ENCODE measurements around the gene CYB561.

The CYB561 gene

DNA sequence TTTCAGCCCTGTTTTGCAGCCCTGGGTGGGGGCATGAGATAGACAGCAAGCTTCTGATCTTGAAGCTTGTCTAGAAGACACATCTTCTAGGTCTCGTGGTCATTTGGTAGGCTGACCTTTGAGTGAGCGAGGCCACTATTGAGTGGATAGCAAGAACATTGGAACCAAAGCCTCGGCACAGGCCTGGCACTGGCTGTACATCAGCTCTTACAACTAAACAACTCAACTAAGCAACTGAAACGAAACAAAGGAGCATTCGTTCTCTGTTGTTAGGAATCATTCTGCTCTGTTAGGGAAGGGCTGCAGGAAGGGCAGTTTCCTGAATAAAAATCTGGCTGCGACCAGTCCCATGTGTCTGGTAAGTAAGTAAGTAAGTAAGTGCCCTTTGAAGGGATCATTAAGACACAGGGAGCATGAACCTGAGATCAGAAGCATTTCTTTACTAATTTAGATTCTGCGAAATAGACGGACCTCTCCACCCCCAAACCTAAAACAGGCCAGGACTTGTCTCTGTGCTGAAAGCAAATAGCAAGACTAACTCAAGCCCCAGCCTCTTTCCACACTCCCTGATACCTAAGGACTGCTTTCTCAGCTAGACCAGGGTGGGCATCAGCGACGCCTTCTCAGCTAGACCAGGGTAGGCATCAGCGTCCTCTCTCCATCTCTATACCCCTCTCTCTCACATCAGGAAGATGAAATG, 22.7 kb downstream of the CYB561 start:
- no peak overlapping the region for H3K4me3 ChIP-seq (ENCODE audit: low read length)
- H2AFZ ChIP-seq (ENCODE audit: low read depth, low read length): no peak overlapping the region
- H3K27me3 ChIP-seq (ENCODE audit: low read depth, low read length): no peaks in the 10 kb centered on the region; the same call in none of the 2 replicates
- no peaks in the 10 kb centered on the region for H3K79me2 ChIP-seq (ENCODE audit: low read length)
- H4K20me1 ChIP-seq (ENCODE audit: insufficient read depth, low read length): no peaks in the 10 kb centered on the region
- H3K27ac ChIP-seq (ENCODE audit: low read length): no peak overlapping the region
- no peaks in the 10 kb centered on the region for H3K9me3 ChIP-seq (ENCODE audit: insufficient read depth, low read length)
- H3K4me2 ChIP-seq (ENCODE audit: low read length): no peak overlapping the region
- H3K4me1 ChIP-seq (ENCODE audit: low read length): peaks cover 8% of the 10 kb centered on the region
- no peak overlapping the region for H3K9ac ChIP-seq (ENCODE audit: low read length)
- H3K36me3 ChIP-seq (replicated peaks; ENCODE audit: low read depth, low read length): no peaks in the 10 kb centered on the region
- TF ChIP-seq EZH2phosphoT487 (IDR thresholded peaks at IDR 0.05; ENCODE audit: low read depth): no peak
- TF ChIP-seq, protein P1, sequence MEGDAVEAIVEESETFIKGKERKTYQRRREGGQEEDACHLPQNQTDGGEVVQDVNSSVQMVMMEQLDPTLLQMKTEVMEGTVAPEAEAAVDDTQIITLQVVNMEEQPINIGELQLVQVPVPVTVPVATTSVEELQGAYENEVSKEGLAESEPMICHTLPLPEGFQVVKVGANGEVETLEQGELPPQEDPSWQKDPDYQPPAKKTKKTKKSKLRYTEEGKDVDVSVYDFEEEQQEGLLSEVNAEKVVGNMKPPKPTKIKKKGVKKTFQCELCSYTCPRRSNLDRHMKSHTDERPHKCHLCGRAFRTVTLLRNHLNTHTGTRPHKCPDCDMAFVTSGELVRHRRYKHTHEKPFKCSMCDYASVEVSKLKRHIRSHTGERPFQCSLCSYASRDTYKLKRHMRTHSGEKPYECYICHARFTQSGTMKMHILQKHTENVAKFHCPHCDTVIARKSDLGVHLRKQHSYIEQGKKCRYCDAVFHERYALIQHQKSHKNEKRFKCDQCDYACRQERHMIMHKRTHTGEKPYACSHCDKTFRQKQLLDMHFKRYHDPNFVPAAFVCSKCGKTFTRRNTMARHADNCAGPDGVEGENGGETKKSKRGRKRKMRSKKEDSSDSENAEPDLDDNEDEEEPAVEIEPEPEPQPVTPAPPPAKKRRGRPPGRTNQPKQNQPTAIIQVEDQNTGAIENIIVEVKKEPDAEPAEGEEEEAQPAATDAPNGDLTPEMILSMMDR (IDR thresholded peaks at IDR 0.05; ENCODE audit: low read depth, low read length): no peak

DNA sequence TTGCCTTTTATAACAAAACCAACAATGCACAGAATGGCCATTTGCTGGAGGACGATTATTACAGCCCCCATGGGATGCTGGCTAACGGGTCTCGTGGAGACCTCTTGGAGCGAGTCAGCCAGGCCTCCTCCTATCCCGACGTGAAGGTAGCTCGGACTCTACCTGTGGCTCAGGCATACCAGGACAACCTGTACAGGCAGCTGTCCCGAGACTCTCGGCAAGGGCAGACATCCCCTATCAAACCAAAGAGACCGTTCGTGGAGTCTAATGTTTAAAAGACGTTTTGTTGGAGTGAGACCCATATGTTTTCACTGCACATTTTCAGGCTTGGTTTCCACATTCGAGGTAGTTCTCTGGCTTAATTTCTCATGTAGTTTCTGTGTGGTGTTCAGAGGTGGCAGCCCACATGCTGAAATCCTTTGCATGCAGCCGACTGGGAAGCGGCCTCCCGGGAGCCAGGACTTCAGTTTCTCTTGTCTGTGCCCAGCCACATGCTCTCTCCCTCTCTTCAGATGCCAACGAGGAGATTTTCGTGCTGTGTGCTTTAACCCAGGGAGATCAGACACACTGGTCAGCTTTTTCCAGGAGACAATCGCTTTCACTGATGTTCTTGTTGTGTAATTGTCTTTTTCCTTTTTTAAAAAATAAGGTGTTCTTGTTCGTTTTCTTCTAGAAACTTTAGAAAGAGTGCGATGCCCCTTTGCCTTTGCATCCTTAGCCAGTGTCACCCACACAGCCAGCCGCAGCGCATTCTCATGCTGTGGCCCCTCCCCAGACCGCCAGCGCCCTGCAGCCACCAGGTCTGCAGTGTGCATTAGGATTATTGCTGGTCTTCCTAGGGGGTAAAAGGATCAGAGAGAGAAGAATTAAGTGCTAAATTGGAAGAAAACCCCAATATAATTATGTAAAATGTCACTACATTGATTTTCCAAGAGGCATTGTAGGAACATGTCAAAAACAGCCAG, 24.1 kb downstream of the CYB561 start:
- TF ChIP-seq, protein P1 (IDR thresholded peaks at IDR 0.05; ENCODE audit: low read depth, low read length): no peak
- no peak for TF ChIP-seq EZH2phosphoT487 (IDR thresholded peaks at IDR 0.05; ENCODE audit: low read depth)
- H3K27ac ChIP-seq (ENCODE audit: low read length): no peak overlapping the region
- no peak overlapping the region for H3K4me3 ChIP-seq (ENCODE audit: low read length)
- no peak overlapping the region for H3K9ac ChIP-seq (ENCODE audit: low read length)
- no peak overlapping the region for H3K4me2 ChIP-seq (ENCODE audit: low read length)
- no peaks in the 10 kb centered on the region; the same call in none of the 2 replicates for H3K27me3 ChIP-seq (ENCODE audit: low read depth, low read length)
- no peaks in the 10 kb centered on the region for H3K79me2 ChIP-seq (ENCODE audit: low read length)
- H3K36me3 ChIP-seq (replicated peaks; ENCODE audit: low read depth, low read length): no peaks in the 10 kb centered on the region
- peaks cover 5% of the 10 kb centered on the region for H3K4me1 ChIP-seq (ENCODE audit: low read length)
- no peak overlapping the region for H2AFZ ChIP-seq (ENCODE audit: low read depth, low read length)
- H3K9me3 ChIP-seq (ENCODE audit: insufficient read depth, low read length): no peaks in the 10 kb centered on the region
- H4K20me1 ChIP-seq (ENCODE audit: insufficient read depth, low read length): no peaks in the 10 kb centered on the region

DNA sequence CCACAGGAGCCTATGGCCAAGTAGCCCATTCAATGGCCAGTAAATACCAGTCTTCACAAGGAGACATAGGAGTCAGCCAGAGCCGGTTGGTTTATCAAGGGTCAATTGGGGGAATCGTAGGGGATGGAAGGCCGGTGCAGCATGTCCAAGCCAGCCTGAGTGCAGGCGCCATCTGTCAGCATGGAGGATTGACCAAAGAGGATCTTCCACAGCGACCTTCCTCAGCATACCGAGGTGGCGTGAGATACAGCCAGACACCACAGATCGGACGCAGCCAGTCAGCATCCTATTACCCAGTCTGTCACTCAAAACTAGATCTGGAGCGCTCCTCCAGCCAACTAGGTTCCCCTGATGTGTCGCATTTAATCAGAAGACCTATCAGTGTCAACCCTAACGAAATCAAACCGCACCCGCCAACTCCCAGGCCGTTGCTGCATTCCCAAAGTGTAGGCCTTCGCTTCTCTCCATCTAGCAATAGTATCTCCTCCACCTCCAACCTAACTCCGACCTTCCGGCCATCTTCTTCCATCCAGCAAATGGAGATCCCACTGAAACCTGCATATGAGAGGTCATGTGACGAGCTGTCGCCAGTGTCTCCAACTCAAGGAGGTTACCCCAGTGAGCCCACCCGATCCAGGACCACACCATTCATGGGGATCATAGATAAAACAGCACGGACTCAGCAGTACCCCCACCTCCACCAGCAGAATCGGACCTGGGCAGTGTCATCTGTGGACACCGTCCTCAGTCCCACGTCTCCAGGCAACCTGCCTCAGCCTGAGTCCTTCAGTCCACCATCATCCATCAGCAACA, 25.0 kb downstream of the CYB561 start:
- no peak overlapping the region for H3K4me3 ChIP-seq (ENCODE audit: low read length)
- H4K20me1 ChIP-seq (ENCODE audit: insufficient read depth, low read length): no peaks in the 10 kb centered on the region
- no peak overlapping the region for H3K27ac ChIP-seq (ENCODE audit: low read length)
- no peaks in the 10 kb centered on the region for H3K36me3 ChIP-seq (replicated peaks; ENCODE audit: low read depth, low read length)
- no peaks in the 10 kb centered on the region for H3K9me3 ChIP-seq (ENCODE audit: insufficient read depth, low read length)
- H3K27me3 ChIP-seq (ENCODE audit: low read depth, low read length): no peaks in the 10 kb centered on the region; the same call in none of the 2 replicates
- H3K4me2 ChIP-seq (ENCODE audit: low read length): no peak overlapping the region
- H3K9ac ChIP-seq (ENCODE audit: low read length): no peak overlapping the region
- no peaks in the 10 kb centered on the region for H3K4me1 ChIP-seq (ENCODE audit: low read length)
- no peaks in the 10 kb centered on the region for H3K79me2 ChIP-seq (ENCODE audit: low read length)
- H2AFZ ChIP-seq (ENCODE audit: low read depth, low read length): no peak overlapping the region
- TF ChIP-seq, protein P1 (IDR thresholded peaks at IDR 0.05; ENCODE audit: low read depth, low read length): no peak
- TF ChIP-seq EZH2phosphoT487 (IDR thresholded peaks at IDR 0.05; ENCODE audit: low read depth): no peak

Data from OCI-LY3 (cell line).